GM21529 (cell line): ENCODE data around the gene AGPS.
"Not testable (repeated sequence)": the region's sequence is repeated elsewhere in the genome, so short reads cannot be mapped to it uniquely, and the experiment has no call there.

Experiments used
- ATAC-seq: cut with Tn5 transposase; IDR thresholded peaks from one replicate; pipeline ENCODE4 v1.9.1; 2021; ENCODE audit not compliant: unreplicated experiment

Gene AGPS

DNA sequence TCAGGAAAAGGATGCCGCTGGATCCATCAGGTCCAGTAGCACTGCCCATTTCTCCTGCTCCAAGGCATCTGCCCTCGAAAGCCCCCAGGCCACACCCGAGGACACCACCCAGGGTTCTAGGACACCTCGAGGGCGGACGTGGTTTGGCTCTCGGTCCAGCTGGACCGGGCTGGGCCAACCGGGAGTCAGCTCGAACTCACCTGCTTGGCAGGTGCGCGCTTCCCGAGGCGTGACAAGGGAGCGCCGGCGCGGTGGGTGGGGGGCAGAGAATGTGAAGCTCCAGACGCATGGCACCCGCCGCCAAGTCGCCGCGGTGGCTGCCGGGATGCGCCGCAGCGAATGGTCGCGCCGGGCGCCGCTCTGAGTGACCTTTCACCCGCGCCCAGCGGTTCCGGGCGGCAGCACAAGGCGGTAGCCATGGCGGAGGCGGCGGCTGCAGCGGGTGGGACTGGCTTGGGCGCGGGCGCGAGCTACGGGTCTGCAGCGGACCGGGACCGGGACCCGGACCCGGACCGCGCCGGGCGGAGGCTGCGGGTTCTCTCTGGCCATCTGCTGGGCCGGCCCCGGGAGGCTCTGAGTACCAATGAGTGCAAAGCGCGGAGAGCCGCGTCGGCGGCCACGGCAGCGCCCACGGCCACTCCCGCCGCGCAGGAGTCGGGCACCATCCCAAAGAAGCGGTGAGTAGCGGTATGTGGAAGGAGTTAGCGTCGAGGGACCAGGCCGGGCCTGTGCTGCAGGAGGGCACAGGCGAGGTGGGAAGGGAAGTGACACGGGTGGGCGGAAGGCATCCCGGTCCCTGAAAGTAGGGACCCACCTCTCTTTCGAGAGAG, at the start of gene AGPS:
TSS of gene AGPS (plus strand) at position 401 of the 830 bp plus-strand sequence. CDS start at position 418, 17 bp downstream.
- ATAC-seq: peak; percentile 87

DNA sequence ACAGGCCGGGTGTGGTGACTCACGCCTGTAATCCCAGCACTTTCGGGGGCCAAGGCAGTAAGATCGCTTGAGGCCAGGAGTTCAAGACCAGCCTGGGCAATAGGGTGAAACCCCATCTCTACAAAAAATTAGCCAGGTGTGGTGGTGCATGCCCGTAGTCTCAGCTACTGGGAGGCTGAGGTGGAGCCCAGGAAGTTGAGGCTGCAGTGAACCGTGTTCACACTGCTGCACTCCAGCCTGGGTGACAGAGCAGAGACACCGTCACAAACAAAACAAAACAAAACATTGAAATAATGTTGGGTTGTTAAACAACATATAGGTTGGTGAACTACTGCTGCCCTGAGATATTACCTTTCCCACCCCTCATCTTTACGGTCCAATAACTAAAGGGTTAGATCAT, 48.8 kb upstream of the AGPS start:
- ATAC-seq: no peak

DNA sequence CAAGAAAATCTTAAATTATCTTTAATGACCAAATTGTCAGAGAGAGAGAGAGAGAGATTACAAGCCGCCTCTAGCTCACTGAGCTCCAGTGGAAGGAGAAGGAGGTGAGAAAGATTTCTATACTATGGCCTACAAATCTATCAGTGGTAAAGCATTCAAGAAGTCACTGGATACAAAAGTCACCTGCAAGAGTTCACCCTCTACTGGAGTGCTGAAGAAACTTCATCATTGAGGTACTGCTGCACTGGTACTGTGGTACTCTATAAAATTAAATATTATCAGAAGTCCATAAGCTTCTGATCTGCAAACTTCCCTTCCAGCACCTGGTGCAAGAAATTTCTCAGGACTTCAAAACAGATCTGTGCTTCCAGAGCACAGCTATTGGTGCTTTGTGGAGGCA, 48.3 kb upstream of the AGPS start:
- no peak for ATAC-seq

- ATAC-seq: no peak
Measured at GRCh38 chr2:177346192-177346591, 46.4 kb upstream of the AGPS start.

GRCh38 chr2:177347570-177347969, 45.0 kb upstream of the AGPS start:
- no peak for ATAC-seq

GRCh38 chr2:177348118-177348654, 44.4 kb upstream of the AGPS start:
- ATAC-seq: no peak

- ATAC-seq: no peak
Measured at GRCh38 chr2:177348733-177349693, 43.6 kb upstream of the AGPS start.

DNA sequence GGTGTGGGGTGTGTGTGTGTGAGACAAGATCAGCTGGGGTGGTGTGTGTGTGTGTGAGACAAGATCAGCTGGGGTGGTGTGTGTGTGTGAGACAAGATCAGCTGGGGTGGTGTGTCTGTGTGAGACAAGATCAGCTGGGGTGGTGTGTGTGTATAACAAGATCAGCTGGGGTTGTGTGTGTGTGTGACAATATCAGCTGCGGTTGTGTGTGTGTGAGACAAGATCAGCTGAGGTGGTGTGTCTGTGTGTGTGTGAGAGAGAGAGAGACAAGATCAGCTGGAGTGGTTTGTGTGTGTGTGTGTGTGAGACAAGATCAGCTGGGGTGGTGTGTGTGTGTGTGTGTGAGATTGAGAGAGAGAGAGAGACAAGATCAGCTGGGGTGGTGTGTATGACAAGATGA, 41.9 kb upstream of the AGPS start:
- not testable (repeated sequence) for ATAC-seq

GRCh38 chr2:177351121-177351520, 41.5 kb upstream of the AGPS start:
- not testable (repeated sequence) for ATAC-seq

GRCh38 chr2:177352441-177353186, 40.0 kb upstream of the AGPS start:
- ATAC-seq: no peak

- ATAC-seq: no peak
Measured at GRCh38 chr2:177353187-177353478, 39.4 kb upstream of the AGPS start.

DNA sequence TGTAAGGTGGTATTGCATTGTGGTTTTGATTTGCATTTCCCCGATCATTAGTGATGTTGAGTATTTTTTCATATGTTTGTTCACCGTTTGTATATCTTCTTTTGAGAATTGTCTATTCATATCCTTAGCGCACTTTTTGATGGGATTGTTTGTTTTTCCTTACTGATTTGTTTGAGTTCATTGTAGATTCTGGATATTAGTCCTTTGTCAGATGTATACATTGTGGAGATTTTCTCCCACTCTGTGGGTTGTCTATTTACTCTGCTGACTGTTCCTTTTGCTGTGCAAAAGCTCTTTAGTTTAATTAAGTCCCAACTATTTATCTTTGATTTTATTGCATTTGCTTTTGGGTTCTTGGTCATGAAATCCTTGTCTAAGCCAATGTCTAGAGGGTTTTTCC, 38.0 kb upstream of the AGPS start:
- ATAC-seq: not testable (repeated sequence)

DNA sequence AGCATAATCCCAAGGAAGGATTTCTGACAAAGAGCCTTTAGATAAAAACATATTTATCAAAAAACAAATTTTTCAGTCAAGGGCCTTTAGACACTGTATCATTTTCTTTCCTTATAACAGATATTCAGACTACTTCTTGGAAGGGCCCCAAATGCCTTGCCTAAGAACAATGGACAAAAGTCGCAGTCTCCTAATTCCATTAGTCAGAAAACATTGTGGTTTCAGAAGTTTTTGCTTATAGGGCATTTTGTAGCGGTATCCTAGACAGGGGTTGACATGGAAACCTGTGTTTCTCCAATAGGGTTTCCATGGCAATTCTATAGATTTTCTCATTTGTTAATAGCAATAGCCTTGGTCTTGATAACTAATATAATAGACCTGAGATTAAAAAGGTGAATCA, 36.7 kb upstream of the AGPS start:
- ATAC-seq: no peak

GRCh38 chr2:177359836-177360595, 32.6 kb upstream of the AGPS start:
- no peak for ATAC-seq

DNA sequence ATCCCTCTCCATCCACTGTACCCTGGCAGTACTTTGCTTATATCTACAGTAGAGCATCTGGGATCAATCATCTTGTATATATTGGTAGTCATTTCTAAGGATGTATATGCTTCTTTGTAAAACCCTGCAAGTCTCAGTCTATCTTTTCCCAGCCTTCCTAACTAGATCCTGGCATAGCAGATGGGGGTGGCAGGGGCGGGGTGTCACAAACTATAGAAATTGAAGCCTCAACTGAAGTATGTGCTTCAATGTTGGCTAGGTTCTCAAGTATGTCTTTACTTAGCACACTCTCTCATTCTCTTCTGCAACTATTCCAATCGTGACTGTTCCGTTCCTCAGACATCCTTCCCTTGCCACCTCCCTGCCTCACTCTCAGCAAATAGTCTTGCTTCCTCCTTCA, 30.1 kb upstream of the AGPS start:
- ATAC-seq: no peak

DNA sequence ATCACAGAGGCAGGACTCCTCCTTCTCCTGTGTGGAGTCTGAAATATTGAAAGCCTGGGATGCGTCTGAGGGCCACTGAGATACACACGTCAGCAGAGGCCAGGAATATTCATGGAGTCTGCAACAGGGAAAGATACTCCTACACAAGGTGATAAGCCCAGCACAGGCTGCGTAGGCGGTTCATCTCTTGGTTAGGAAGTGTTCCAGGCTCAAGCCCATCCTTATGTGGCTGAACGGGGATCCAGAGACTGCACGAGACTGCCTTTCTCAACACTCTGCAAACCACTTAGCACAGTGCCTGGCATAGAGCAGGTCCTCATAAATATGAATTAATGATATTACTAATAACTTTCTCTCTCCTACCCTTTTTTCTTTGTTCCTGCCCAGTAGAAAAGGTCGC, 29.2 kb upstream of the AGPS start:
- no peak for ATAC-seq

DNA sequence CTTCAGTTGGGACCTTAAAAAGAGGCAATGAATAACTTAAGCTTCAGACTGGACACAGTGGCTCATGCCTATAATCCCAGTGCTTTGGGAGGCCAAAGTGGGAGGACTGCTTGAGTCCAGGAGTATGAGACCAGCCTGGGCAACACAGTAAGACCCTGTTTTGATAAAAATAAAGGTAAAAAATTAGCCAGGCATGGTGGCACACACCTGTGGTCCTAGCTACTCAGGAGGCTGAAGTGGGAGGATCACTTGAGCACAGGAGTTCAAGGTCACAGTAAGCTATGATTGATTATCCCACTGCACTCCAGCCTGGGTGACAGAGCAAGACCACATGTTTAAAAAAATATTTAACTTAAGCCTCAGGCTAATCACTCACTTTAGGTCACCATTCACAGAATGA, 26.8 kb upstream of the AGPS start:
- not testable (repeated sequence) for ATAC-seq

DNA sequence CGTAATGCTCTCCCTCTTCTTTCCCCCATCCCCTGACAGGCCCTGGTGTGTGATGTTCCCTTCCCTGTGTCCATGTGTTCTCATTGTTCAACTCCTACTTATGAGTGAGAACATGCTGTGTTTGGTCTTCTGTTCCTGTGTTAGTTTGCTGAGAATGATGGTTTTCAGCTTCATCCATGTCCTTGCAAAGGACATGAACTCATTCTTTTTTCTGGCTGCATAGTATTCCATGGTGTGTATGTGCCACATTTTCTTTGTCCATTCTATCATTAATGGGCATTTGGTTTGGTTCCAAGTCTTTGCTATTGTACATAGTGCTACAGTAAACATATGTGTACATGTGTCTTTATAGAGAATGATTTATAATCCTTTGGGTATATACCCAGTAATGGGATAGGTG, 24.6 kb upstream of the AGPS start:
- ATAC-seq: not testable (repeated sequence)

DNA sequence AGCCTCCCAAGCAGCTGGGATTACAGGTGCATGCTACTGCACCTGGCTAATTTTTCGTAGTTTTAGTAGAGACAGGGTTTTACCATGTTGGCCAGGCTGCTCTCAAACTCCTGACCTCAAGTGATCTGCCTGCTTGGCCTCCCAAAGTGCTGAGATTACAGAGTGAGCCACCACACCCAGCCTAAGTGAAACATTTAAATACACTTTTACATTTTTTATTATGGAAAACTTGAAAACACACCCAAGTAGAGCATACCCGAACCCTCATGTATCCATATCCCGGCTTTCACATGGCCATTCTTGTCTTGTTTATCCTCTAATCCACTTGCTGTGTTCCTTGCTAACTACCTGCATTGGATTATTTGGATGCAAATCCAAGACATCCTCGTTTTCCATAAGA, 13.2 kb upstream of the AGPS start:
- no peak for ATAC-seq

GRCh38 chr2:177380181-177380580, 12.4 kb upstream of the AGPS start:
- ATAC-seq: no peak
